Measurements from ENCODE around the gene ATP13A4. TPM values are rescaled to one million over a fixed set of nuclear protein-coding genes. Genes with fewer than 3 reads are reported as not detected.

The ATP13A4 gene
- total and polyA plus RNA-seq, 2 of the 8 experiments (the other 6 are each of a cell fraction or from before 2014, with no cell fraction given), result 0.12 TPM; not detected in 1

DNA sequence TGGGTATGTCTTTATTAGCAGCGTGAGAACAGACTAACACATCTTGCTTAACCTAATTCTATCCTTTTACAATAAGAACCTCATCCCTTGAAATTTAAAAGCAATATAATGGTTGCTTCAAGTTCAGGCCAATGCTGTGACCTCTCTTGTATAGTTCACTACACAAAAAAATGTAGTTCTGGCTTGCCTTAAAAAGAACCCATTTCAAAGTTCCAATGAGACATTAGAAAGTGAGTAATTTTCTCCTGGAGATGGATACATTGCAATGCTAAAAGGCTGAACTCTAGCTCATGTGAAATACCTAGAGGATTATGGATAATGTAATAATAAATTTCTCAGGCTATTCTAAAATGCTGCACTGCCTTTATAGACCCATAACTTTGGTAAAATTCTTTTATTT is 47.8 kb downstream of the ATP13A4 start:
- Histone ChIP-seq H4K20me1 (replicated peaks in 1 of 2; ENCODE audit: control insufficient read depth in 1 of 2, insufficient read depth in 2 of 2, low read length in 2 of 2) (no peaks in the 10 kb centered on the region), H3K36me3 (ENCODE audit: control insufficient read depth in 2 of 4, insufficient read depth in 4 of 4, low read length in 3 of 4) (no peaks in the 10 kb centered on the region), H2BK120ac (replicated peaks; ENCODE audit: low read depth, low read length) (no peak overlapping the region), H2BK20ac (ENCODE audit: low read length) (no peak overlapping the region), H2BK5ac (ENCODE audit: low read depth, low read length) (no peak overlapping the region), H3K23me2 (ENCODE audit: low read depth, low read length) (no peaks in the 10 kb centered on the region), H3K14ac (ENCODE audit: insufficient read length) (no peak overlapping the region), H3K79me2 (ENCODE audit: control insufficient read depth in 1 of 2, insufficient read depth in 2 of 2, low read length in 2 of 2) (no peaks in the 10 kb centered on the region), H2BK15ac (ENCODE audit: low read length) (no peak overlapping the region), H3K4me3 (ENCODE audit: extremely low read depth in 1 of 4, insufficient read depth in 2 of 4, low read depth in 3 of 4, low read length in 4 of 4) (no peak overlapping the region), H3K23ac (ENCODE audit: insufficient read length) (no peak overlapping the region), H3K9me3 (ENCODE audit: insufficient read depth in 2 of 2, low read depth in 1 of 2, low read length in 1 of 2) (no peaks in the 10 kb centered on the region), H3K4ac (replicated peaks; ENCODE audit: insufficient read length, low read depth, low read length) (no peak overlapping the region), H4K5ac (ENCODE audit: insufficient read length, low read depth, low read length) (no peak overlapping the region), H2AFZ (ENCODE audit: low read length) (no peak overlapping the region), H3K4me2 (ENCODE audit: insufficient read depth in 1 of 2, low read depth in 2 of 2, low read length in 2 of 2) (no peak overlapping the region), H2BK12ac (ENCODE audit: low read depth, low read length) (no peak overlapping the region), H3K56ac (replicated peaks; ENCODE audit: insufficient read length, low read depth, low read length) (no peak overlapping the region), H3K9ac (replicated peaks in 1 of 4; ENCODE audit: extremely low read depth in 1 of 4, low read depth in 3 of 4, low read length in 3 of 4) (no peak overlapping the region), H3K79me1 (ENCODE audit: low read depth, low read length) (no peaks in the 10 kb centered on the region), H2AK5ac (ENCODE audit: low read depth, low read length) (no peak overlapping the region), H4K8ac (ENCODE audit: extremely low read depth, insufficient read depth, low read length) (no peak overlapping the region), H3K27me3 (replicated peaks in 1 of 4; ENCODE audit: control insufficient read depth in 3 of 4, extremely low read depth in 1 of 4, insufficient read depth in 3 of 4, low read length in 3 of 4) (no peaks in the 10 kb centered on the region), H3K18ac (ENCODE audit: extremely low read depth, low read length) (no peak overlapping the region), H4K91ac (replicated peaks; ENCODE audit: insufficient read length, low read length) (no peak overlapping the region), H3K4me1 (replicated peaks in 1 of 4; ENCODE audit: control insufficient read depth in 3 of 4, insufficient read depth in 4 of 4, low read length in 3 of 4) (no peaks in the 10 kb centered on the region), H3K27ac (ENCODE audit: low read depth, low read length) (no peak overlapping the region)
- FAIRE-seq (no peak), DNase-seq (ENCODE audit: low read depth in 1 of 2, low spot score in 2 of 2) (no peak)
- POLR2A ChIA-PET (ENCODE audit: partially characterized antibody), result no interaction called here
- 83% methylated on average over 1 of the region's 1 CpG; no CpG with 5 or more reads in 1 of the 2 experiments for WGBS, 2 experiments (ENCODE audit: extremely low coverage in 1 of 2, insufficient coverage in 1 of 2, insufficient read length in 1 of 2, insufficient replicate concordance in 2 of 2, low coverage in 1 of 2, low lambda C conversion rate in 2 of 2, missing lambda C conversion rate in 1 of 2)
- CTCF ChIA-PET (ENCODE audit: partially characterized antibody), result interaction anchor here (1.0 kb wide), 1 partner anchor 9 kb away, joined by 8 read pairs; no protein-coding TSS in a partner anchor
- TF ChIP-seq YY1 (IDR thresholded peaks at IDR 0.05; ENCODE audit: low read depth, low read length) (no peak), KDM1A (IDR thresholded peaks at IDR 0.05; ENCODE audit: borderline replicate concordance, low read length) (no peak), CTBP2 (IDR thresholded peaks at IDR 0.05; ENCODE audit: borderline replicate concordance, insufficient read depth, insufficient read length, low read length) (no peak), GABPA (IDR thresholded peaks at IDR 0.05; ENCODE audit: borderline replicate concordance, insufficient read depth, low read length) (no peak), RXRA (IDR thresholded peaks at IDR 0.05; ENCODE audit: insufficient read depth, low read depth, low read length) (no peak), EGR1 (IDR thresholded peaks at IDR 0.05; ENCODE audit: borderline replicate concordance, low read depth, low read length) (no peak), SP4 (IDR thresholded peaks at IDR 0.05; ENCODE audit: low read length) (no peak), NRF1 (IDR thresholded peaks at IDR 0.05; ENCODE audit: low read depth, low read length) (no peak), HDAC2 (IDR thresholded peaks at IDR 0.05; ENCODE audit: borderline replicate concordance in 1 of 2, low read depth in 2 of 2, low read length in 2 of 2) (no peak), RFX5 (IDR thresholded peaks at IDR 0.05; ENCODE audit: borderline replicate concordance, low read depth, low read length) (no peak), BRCA1 (IDR thresholded peaks at IDR 0.05; ENCODE audit: low read depth, low read length) (no peak), POLR2A (IDR thresholded peaks at IDR 0.05; ENCODE audit: control extremely low read depth in 1 of 2, low read depth in 2 of 2, low read length in 2 of 2) (no peak), CREB1 (IDR thresholded peaks at IDR 0.05) (no peak)
- TF ChIP-seq, protein P1, sequence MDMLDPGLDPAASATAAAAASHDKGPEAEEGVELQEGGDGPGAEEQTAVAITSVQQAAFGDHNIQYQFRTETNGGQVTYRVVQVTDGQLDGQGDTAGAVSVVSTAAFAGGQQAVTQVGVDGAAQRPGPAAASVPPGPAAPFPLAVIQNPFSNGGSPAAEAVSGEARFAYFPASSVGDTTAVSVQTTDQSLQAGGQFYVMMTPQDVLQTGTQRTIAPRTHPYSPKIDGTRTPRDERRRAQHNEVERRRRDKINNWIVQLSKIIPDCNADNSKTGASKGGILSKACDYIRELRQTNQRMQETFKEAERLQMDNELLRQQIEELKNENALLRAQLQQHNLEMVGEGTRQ (IDR thresholded peaks at IDR 0.05; ENCODE audit: low read length), result no peak
